Measurements from ENCODE around the gene IMPACT. TPM values are rescaled to one million over a fixed set of nuclear protein-coding genes. Genes with fewer than 3 reads are reported as not detected.

The IMPACT gene
- total RNA-seq, 1 donor from 2014 or later = 29.7 TPM

GRCh38 chr18:24388957-24389356 lies 37.5 kb upstream of the IMPACT start:
- Mint-ChIP-seq H3K27ac (no peak overlapping the region), H3K4me3 (ENCODE audit: low read depth) (no peak overlapping the region), H3K9me3 (ENCODE audit: low read depth) (no peaks in the 10 kb centered on the region), H3K36me3 (ENCODE audit: insufficient read depth) (no peaks in the 10 kb centered on the region), H3K4me1 (ENCODE audit: low read depth) (peaks cover 2% of the 10 kb centered on the region), H3K27me3 (no peaks in the 10 kb centered on the region)
- DNase-seq (ENCODE audit: low spot score, unreplicated experiment) = no peak
- TF ChIP-seq, protein P1, sequence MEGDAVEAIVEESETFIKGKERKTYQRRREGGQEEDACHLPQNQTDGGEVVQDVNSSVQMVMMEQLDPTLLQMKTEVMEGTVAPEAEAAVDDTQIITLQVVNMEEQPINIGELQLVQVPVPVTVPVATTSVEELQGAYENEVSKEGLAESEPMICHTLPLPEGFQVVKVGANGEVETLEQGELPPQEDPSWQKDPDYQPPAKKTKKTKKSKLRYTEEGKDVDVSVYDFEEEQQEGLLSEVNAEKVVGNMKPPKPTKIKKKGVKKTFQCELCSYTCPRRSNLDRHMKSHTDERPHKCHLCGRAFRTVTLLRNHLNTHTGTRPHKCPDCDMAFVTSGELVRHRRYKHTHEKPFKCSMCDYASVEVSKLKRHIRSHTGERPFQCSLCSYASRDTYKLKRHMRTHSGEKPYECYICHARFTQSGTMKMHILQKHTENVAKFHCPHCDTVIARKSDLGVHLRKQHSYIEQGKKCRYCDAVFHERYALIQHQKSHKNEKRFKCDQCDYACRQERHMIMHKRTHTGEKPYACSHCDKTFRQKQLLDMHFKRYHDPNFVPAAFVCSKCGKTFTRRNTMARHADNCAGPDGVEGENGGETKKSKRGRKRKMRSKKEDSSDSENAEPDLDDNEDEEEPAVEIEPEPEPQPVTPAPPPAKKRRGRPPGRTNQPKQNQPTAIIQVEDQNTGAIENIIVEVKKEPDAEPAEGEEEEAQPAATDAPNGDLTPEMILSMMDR (IDR thresholded peaks at IDR 0.05; ENCODE audit: unreplicated experiment) = no peak

DNA sequence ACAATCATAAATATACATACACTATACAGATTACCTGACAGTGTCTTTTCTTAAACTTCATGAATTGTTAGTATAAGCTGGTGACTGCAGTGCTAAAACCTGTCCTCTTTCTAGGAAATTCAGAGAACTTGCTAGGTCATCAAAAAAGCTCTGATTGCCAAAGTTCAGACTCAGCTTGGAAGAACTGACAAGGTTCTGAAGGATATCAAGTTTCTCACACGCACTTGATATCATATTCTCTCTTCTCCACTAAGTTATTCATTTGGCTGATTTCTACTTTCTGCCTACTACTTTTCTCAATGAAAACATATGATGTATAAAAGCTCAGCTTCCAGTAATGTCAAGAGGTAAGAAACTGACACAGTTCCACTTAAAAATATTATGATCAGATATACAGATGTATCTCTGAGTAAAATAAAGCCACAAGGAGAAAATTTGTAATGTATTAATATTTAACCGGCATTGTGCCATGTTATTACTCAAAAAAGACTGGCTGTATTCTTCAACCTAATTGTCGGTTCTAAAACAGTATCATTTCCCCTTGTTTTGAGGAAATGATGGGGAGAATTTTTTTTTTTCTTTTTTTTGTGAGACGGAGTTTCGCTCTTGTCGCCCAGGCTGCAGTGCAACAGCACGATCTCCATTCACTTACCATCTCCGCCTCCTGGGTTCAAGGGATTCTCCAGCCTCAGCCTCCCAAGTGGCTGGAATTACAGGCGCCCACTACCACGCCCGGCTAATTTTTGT lies 31.2 kb upstream of the IMPACT start:
- Mint-ChIP-seq H3K36me3 (ENCODE audit: insufficient read depth) (no peaks in the 10 kb centered on the region), H3K27ac (no peak overlapping the region), H3K4me1 (ENCODE audit: low read depth) (peaks cover 4% of the 10 kb centered on the region), H3K27me3 (peaks cover 20% of the 10 kb centered on the region), H3K9me3 (ENCODE audit: low read depth) (no peaks in the 10 kb centered on the region), H3K4me3 (ENCODE audit: low read depth) (no peak overlapping the region)
- TF ChIP-seq, protein P1 (IDR thresholded peaks at IDR 0.05; ENCODE audit: unreplicated experiment) = no peak
- DNase-seq (ENCODE audit: low spot score, unreplicated experiment) = no peak

- Mint-ChIP-seq H3K4me1 (ENCODE audit: low read depth) (peaks cover 4% of the 10 kb centered on the region), H3K9me3 (ENCODE audit: low read depth) (no peaks in the 10 kb centered on the region), H3K27me3 (peaks cover 25% of the 10 kb centered on the region), H3K4me3 (ENCODE audit: low read depth) (no peak overlapping the region), H3K27ac (no peak overlapping the region), H3K36me3 (ENCODE audit: insufficient read depth) (no peaks in the 10 kb centered on the region)
- DNase-seq (ENCODE audit: low spot score, unreplicated experiment) = no peak
- TF ChIP-seq, protein P1 (IDR thresholded peaks at IDR 0.05; ENCODE audit: unreplicated experiment) = no peak
Observed at GRCh38 chr18:24396082-24396633, 30.3 kb upstream of the IMPACT start.

DNA sequence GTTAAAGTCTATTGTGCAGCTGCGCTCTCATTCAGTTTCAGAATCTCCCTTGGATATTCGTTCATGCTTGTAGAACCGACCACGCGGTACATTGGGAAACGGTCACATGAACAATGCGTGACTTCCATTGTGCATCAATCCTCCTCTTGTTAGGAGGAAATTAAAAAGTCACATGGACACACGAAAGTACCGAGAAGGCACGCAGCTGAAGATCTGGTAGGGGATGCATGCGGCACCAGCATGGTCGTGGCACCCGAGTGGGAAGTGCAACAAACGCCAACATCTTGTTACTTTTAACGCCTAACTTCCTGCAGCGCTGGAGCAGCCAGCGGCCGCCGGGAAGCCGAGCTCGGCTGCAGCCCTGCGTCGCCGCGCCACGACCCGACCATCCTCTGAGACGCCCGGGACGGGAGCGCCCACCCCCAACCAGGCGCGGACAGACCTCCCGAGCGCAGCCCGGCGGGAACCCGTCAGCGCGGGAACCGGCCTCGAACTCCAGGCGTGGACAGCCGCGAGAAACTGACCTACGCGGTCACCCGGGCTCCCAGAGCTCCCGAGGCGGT lies 29.3 kb upstream of the IMPACT start:
- H3K27me3 Mint-ChIP-seq = peaks cover 28% of the 10 kb centered on the region
- DNase-seq (ENCODE audit: low spot score, unreplicated experiment) = no peak
- no peak overlapping the region for H3K27ac Mint-ChIP-seq
- H3K9me3 Mint-ChIP-seq (ENCODE audit: low read depth) = no peaks in the 10 kb centered on the region
- peak overlapping the region; percentile 79 for H3K4me3 Mint-ChIP-seq (ENCODE audit: low read depth)
- TF ChIP-seq, protein P1 (IDR thresholded peaks at IDR 0.05; ENCODE audit: unreplicated experiment) = no peak
- H3K4me1 Mint-ChIP-seq (ENCODE audit: low read depth) = peaks cover 4% of the 10 kb centered on the region
- no peaks in the 10 kb centered on the region for H3K36me3 Mint-ChIP-seq (ENCODE audit: insufficient read depth)

- DNase-seq (ENCODE audit: low spot score, unreplicated experiment) = peak; percentile 87
- no peaks in the 10 kb centered on the region for H3K9me3 Mint-ChIP-seq (ENCODE audit: low read depth)
- TF ChIP-seq, protein P1 (IDR thresholded peaks at IDR 0.05; ENCODE audit: unreplicated experiment) = peak; percentile 11
- no peaks in the 10 kb centered on the region for H3K36me3 Mint-ChIP-seq (ENCODE audit: insufficient read depth)
- H3K27me3 Mint-ChIP-seq = peaks cover 28% of the 10 kb centered on the region
- H3K4me3 Mint-ChIP-seq (ENCODE audit: low read depth) = peak within 1 kb of the TSS; percentile 79
- H3K27ac Mint-ChIP-seq = peak within 1 kb of the TSS; percentile 84
- peaks cover 4% of the 10 kb centered on the region for H3K4me1 Mint-ChIP-seq (ENCODE audit: low read depth)
Observed at GRCh38 chr18:24397694-24398368, 28.6 kb upstream of the IMPACT start, which contains the start of gene OSBPL1A. Gene OSBPL1A, minus strand, starts transcription at chr18:24397824. Its CDS starts 20,291 bp downstream, at chr18:24377533.

All from progenitor cell of endocrine pancreas (in vitro differentiated cells).